Activated naive CD8-positive, alpha-beta T cell treated with anti-CD3 and anti-CD28 coated beads, Interleukin-2, amount 50 U/mL, for 16 hours (primary cell): Measurements from ENCODE around the gene ITGB1BP2.
"Not testable (repeated sequence)": the region's sequence is repeated elsewhere in the genome, so short reads cannot be mapped to it uniquely, and the experiment has no call there.

Experiments
- DNase-seq: peaks from one replicate; pipeline ENCODE4 v3.0.0-alpha.2; 2020; ENCODE audit warnings: low read depth, low spot score

Gene ITGB1BP2

GRCh38 chrX:71302461-71303213 is 1.1 kb downstream of the ITGB1BP2 start:
- no peak for DNase-seq

- no peak for DNase-seq
These were observed 3.0 kb downstream of the ITGB1BP2 start for GRCh38 chrX:71304561-71304960.

GRCh38 chrX:71315917-71316316 is 14.4 kb downstream of the ITGB1BP2 start:
- DNase-seq = no peak

GRCh38 chrX:71316959-71317358 is 15.4 kb downstream of the ITGB1BP2 start:
- DNase-seq = not testable (repeated sequence)

GRCh38 chrX:71320126-71320525 is 18.6 kb downstream of the ITGB1BP2 start:
- DNase-seq = no peak

- DNase-seq = no peak
These were observed 20.2 kb downstream of the ITGB1BP2 start for GRCh38 chrX:71321731-71322130.

- not testable (repeated sequence) for DNase-seq
These were observed 22.9 kb downstream of the ITGB1BP2 start for GRCh38 chrX:71324452-71324851.

GRCh38 chrX:71326394-71326793 is 24.8 kb downstream of the ITGB1BP2 start:
- DNase-seq = no peak

- DNase-seq = not testable (repeated sequence)
These were observed 47.7 kb downstream of the ITGB1BP2 start for GRCh38 chrX:71349151-71349665.

- not testable (repeated sequence) for DNase-seq
These were observed 48.3 kb downstream of the ITGB1BP2 start for GRCh38 chrX:71349867-71350266.

GRCh38 chrX:71352439-71352838 is 50.9 kb downstream of the ITGB1BP2 start:
- DNase-seq = not testable (repeated sequence)
